AG08395 (cell line): Measurements from ENCODE around the gene TMEM69.
"Not testable (repeated sequence)": the region's sequence is repeated elsewhere in the genome, so short reads cannot be mapped to it uniquely, and the experiment has no call there.

ENCODE experiments used
- DNase-seq: peaks from one replicate; pipeline ENCODE4 v3.0.0; 2012; ENCODE audit warnings: mixed read lengths, low spot score

TMEM69 gene

GRCh38 chr1:45678489-45678888 is 9.5 kb upstream of the TMEM69 start:
- no peak for DNase-seq

- DNase-seq, result peak; percentile 26
These were observed 8.9 kb upstream of the TMEM69 start for GRCh38 chr1:45679123-45679522.

- no peak for DNase-seq
These were observed 5.0 kb upstream of the TMEM69 start for GRCh38 chr1:45682942-45683341.

DNA sequence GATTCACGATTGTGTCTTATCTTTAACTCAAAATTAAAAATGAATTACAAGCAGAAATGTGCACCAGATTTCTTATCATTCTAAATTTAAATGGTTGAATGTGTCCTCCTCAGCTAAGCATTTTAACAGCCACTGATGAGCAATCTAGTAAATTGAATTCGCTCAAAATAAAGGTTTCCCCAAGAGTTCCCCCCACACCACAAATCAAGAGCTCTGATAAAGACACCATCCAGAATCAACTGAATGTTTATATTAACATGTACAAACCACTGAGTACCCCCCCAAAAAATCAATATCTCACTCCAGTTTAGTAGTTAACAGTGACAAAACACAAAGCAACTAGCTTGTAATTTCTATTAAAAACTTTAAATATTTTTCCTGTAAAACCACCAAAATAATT is 3.6 kb upstream of the TMEM69 start:
- no peak for DNase-seq

DNA sequence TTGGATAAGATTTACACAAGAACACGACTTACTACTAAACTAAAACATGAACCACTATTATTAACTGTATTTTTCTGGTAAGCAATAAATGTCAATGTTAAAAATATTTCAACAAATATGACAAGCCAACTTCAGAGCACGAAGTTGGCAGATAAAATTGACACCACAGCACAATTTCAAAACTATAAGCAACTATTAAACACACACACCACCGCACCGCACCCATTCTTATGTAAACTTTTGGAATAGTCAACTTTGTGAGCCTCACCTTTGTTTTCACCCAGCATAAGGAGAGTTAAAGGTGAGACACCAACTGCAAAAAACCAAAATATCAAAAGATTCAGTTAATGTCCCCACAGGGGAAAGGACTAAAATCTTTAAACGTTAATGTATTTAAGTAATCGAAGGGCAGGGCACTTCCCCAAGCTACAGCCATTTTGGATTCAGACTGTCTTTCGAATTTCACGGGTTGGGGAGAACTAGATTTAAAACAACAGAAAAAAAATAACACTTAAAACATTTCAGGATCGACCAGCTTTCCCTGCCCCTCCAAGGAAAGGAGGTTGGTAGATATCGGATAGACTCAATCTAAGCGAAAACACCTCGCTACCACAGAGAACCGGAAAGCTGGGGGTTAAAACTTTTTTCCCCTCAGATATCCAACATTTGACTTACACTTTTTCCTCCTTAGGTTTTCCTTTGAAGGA is 2.5 kb upstream of the TMEM69 start:
- peak; percentile 2 for DNase-seq

GRCh38 chr1:45686015-45686287 is 2.0 kb upstream of the TMEM69 start:
- DNase-seq, result peak; percentile 7

- peak; percentile 100 for DNase-seq
These were observed 1.5 kb upstream of the TMEM69 start, which contains the start of gene GPBP1L1 for GRCh38 chr1:45686288-45687013. GPBP1L1 (minus strand) TSS chr1:45686533; CDS start chr1:45659087, 27,446 bp downstream.

GRCh38 chr1:45687014-45687753 is 797 bp upstream of the TMEM69 start:
- DNase-seq, result peak; percentile 97

- not testable (repeated sequence) for DNase-seq
These were observed 5.8 kb downstream of the TMEM69 start for GRCh38 chr1:45693811-45694210.

GRCh38 chr1:45694823-45695222 is 6.8 kb downstream of the TMEM69 start:
- DNase-seq, result no peak

GRCh38 chr1:45704637-45705036 is 16.7 kb downstream of the TMEM69 start:
- DNase-seq, result no peak

DNA sequence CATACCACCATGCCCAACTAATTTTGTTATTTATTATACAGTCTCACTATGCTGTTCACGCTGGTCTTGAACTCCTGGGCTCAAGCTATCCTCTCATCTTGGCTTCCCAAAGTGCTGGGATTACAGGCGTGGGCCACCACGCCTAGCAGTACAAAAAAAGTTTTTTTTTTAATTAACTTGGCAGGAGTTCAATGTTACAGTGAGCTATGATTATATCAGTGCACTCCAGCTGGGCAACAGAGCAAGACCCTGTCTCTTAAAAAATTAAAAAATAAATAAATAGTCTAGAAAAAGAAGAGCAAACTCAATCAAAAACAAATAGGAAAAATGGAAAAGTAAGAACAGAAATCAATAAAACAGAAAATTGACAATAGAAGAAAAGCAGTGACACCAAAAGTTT is 25.7 kb downstream of the TMEM69 start:
- no peak for DNase-seq

- no peak for DNase-seq
These were observed 28.7 kb downstream of the TMEM69 start for GRCh38 chr1:45716700-45717099.

DNA sequence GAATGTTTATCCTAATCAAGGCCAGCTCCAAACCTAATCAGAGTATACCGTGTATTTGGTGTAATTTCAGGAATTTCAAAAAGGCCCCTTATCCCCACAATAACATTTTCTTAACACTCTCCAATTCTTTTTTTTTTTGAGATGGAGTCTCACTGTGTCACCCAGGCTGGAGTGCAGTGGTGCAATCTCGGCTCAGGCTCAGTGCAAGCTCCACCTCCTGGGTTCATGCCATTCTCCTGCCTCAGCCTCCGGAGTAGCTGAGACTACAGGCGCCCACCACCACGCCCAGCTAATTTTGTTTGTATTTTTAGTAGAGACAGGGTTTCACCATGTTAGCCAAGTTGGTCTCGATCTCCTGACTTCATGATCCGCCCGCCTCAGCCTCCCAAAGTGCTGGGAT is 29.4 kb downstream of the TMEM69 start:
- not testable (repeated sequence) for DNase-seq

DNA sequence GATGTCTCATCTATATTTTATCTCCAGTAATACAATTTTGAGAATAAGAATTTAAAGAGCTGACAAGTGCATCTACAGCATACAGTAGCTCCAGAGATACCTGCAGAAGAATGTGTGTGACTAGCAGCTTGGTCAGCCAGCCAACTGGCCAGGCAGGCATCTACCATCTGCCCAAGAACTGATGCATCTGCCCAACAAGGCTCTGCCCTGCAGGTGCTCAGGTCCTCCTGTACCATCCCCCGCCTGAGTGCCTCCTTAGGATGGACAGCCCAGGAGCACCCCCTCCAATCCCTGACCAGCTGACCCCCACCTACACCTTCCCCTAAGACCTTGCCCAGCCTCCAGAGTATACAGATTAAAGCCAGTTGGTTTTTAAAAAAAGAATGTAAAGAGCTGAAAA is 30.3 kb downstream of the TMEM69 start:
- DNase-seq, result no peak

GRCh38 chr1:45721207-45721606 is 33.2 kb downstream of the TMEM69 start:
- DNase-seq, result peak; percentile 47

- DNase-seq, result peak; percentile 2
These were observed 34.8 kb downstream of the TMEM69 start for GRCh38 chr1:45722809-45723208.

- DNase-seq, result no peak
These were observed 35.4 kb downstream of the TMEM69 start for GRCh38 chr1:45723248-45723930.

DNA sequence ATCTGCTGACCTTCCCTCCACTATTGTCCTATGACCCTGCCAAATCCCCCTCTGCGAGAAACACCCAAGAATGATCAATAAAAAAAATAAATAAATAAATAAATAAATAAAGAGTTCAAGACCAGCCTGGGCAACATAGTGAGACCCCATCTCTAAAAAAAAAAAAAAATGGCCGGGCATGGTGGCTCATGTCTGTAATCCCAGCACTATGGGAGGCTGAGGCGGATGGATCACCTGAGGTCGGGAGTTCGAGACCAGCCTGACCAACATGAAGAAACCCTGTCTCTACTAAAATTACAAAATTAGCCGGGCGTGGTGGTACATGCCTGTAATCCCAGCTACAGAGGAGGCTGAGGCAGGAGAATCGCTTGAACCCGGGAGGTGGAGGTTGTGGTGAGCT is 38.0 kb downstream of the TMEM69 start:
- not testable (repeated sequence) for DNase-seq

GRCh38 chr1:45730075-45730779 is 42.2 kb downstream of the TMEM69 start:
- DNase-seq, result no peak

DNA sequence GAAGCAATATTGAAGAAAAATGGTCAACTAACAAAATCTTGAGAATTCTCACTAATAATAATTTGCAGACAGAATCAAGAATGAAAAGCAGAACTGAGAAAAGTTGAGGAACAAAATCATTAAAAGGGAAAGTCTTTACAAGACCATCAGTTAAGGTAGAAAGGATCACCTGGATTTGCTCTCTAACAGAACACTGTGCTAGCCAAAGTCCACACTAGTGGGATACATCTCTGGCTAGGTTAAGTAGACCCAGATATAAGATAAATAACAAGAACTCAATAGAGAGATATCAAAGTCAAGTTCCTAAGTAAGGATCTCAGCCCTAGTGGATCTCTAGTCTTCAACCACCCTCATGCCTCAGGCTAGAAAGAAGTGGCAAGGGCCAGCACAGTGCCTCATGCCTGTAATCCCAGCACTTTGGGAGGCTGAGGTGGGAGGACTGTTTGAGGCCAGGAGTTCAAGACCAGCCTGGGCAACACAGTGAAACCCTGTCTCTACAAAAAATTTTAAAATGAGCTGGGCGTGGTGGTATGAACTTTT is 42.9 kb downstream of the TMEM69 start:
- no peak for DNase-seq

DNA sequence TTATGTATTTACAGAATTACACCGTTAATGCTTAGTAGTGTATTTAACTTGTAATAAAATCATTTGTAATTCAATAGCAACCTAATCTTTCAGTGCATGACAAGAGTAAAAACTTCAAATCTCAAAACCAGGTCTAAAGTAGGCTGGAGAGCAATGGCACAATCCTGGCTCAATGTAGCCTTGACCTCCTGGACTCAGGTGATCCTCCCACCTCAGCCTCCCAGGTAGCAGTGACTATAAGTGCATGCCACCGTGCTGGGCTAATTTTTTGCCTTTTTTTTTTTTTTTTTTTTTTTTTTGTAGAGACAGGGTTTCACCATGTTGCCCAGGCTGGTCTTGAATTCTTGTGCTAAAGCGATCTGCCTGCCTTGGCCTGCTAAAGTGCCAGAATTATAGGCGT is 51.2 kb downstream of the TMEM69 start:
- DNase-seq, result no peak
